GM23338 (cell line): ENCODE results near the gene TMEM63C. TPM values are rescaled to one million over a fixed set of nuclear protein-coding genes. Genes with fewer than 3 reads are reported as not detected.

Source experiments
- ATAC-seq: fragments of 200-7000 bp; cut with Tn5 transposase; 3 replicates; pipeline ENCODE4 v1.9.1; 2020
- DNase-seq: peaks from one replicate; pipeline ENCODE4 v3.0.0-alpha.2; 2015; ENCODE audit warnings: low spot score
- H2AFZ ChIP-seq: fragments of 200-600 bp; sonication (generic); 2 replicates; pipeline ENCODE4 v1.8.0; 2016; ENCODE audit warnings: antibody characterized with exemption, mild to moderate bottlenecking, moderate library complexity
- H3F3A ChIP-seq: fragments of 200-600 bp; sonication (generic); replicated peaks from 2 replicates; pipeline ENCODE4 v1.8.0; 2017; ENCODE audit warnings: antibody characterized with exemption, mixed run types, low read depth
- H3K27ac ChIP-seq: fragments of 200-600 bp; sonication (generic); 2 replicates; pipeline ENCODE4 v1.6.1; 2016; ENCODE audit warnings: low read depth
- H3K27me3 ChIP-seq: fragments of 200-600 bp; sonication (generic); 2 replicates; pipeline ENCODE4 v1.8.0; 2016; ENCODE audit warnings: mild to moderate bottlenecking, mixed run types, moderate library complexity; ENCODE audit not compliant: insufficient read depth
- H3K36me3 ChIP-seq: fragments of 200-600 bp; sonication (generic); 2 replicates; pipeline ENCODE4 v1.8.0; 2016; ENCODE audit warnings: mild to moderate bottlenecking; ENCODE audit not compliant: insufficient read depth
- H3K4me1 ChIP-seq: fragments of 200-600 bp; sonication (generic); 2 replicates; pipeline ENCODE4 v1.8.0; 2016; ENCODE audit warnings: mild to moderate bottlenecking, moderate library complexity; ENCODE audit not compliant: insufficient read depth
- H3K4me2 ChIP-seq: fragments of 200-600 bp; sonication (generic); 2 replicates; pipeline ENCODE4 v1.7.1; 2017; ENCODE audit warnings: mixed run types
- H3K4me3 ChIP-seq: fragments of 200-600 bp; sonication (generic); 2 replicates; pipeline ENCODE4 v1.6.1; 2016; ENCODE audit warnings: mixed run types
- H3K79me2 ChIP-seq: fragments of 200-600 bp; sonication (generic); replicated peaks from 2 replicates; pipeline ENCODE4 v1.8.0; 2017; ENCODE audit warnings: mild to moderate bottlenecking; ENCODE audit not compliant: insufficient read depth
- H3K9me2 ChIP-seq: fragments of 200-600 bp; sonication (generic); 2 replicates; pipeline ENCODE4 v1.8.0; 2017; ENCODE audit not compliant: insufficient read depth
- H4K20me1 ChIP-seq: fragments of 200-600 bp; sonication (generic); replicated peaks from 2 replicates; pipeline ENCODE4 v1.8.0; 2017; ENCODE audit warnings: mild to moderate bottlenecking; ENCODE audit not compliant: insufficient read depth
- H3K27ac Mint-ChIP-seq: 2 replicates; pipeline ENCODE4 v1.8.0; 2020; ENCODE audit warnings: inconsistent platforms, mild to moderate bottlenecking, moderate library complexity, mixed read lengths
- H3K27me3 Mint-ChIP-seq: 3 replicates; pipeline ENCODE4 v1.8.0; 2022; ENCODE audit warnings: low read depth, mild to moderate bottlenecking, moderate library complexity, mixed read lengths, inconsistent platforms; ENCODE audit not compliant: insufficient read depth, poor library complexity
- H3K36me3 Mint-ChIP-seq: 3 replicates; pipeline ENCODE4 v1.8.0; 2021; ENCODE audit warnings: low read depth, mild to moderate bottlenecking, inconsistent platforms, moderate library complexity, mixed read lengths
- H3K4me1 Mint-ChIP-seq: 3 replicates; pipeline ENCODE4 v1.8.0; 2020; ENCODE audit warnings: mild to moderate bottlenecking, inconsistent platforms, mixed read lengths
- H3K4me3 Mint-ChIP-seq: 3 replicates; pipeline ENCODE4 v1.8.0; 2021; ENCODE audit warnings: moderate library complexity, mild to moderate bottlenecking, inconsistent platforms, mixed read lengths
- H3K9me3 Mint-ChIP-seq: 3 replicates; pipeline ENCODE4 v1.8.0; 2020; ENCODE audit warnings: moderate library complexity, mild to moderate bottlenecking, inconsistent platforms, mixed read lengths
- CREB1 ChIP-seq: fragments of 250-450 bp; sonication (Bioruptor Pico); IDR thresholded peaks from 2 replicates; pipeline ENCODE4 v1.5.0; 2020; ENCODE audit warnings: low read depth, mild to moderate bottlenecking, moderate library complexity
- EZH2 ChIP-seq: fragments of 200-600 bp; sonication (generic); IDR thresholded peaks from one replicate; pipeline ENCODE4 v1.8.0; 2017; ENCODE audit warnings: antibody characterized with exemption, mild to moderate bottlenecking, low read depth; ENCODE audit not compliant: unreplicated experiment
- JUNB ChIP-seq: IDR thresholded peaks from one replicate; pipeline ENCODE4 v1.6.1; 2016; ENCODE audit warnings: antibody characterized with exemption; ENCODE audit not compliant: unreplicated experiment
- POLR2AphosphoS5 ChIP-seq: IDR thresholded peaks from 2 replicates; pipeline ENCODE4 v1.6.1; 2016; ENCODE audit warnings: antibody characterized with exemption, low read depth
- ZNF114 ChIP-seq: fragments of 250-450 bp; sonication (Bioruptor Pico); IDR thresholded peaks from 2 replicates; pipeline ENCODE4 v1.5.0; 2020; ENCODE audit warnings: mild to moderate bottlenecking, moderate library complexity
- ZNF331 ChIP-seq: fragments of 250-450 bp; sonication (Bioruptor Pico); IDR thresholded peaks from 2 replicates; pipeline ENCODE4 v1.5.0; 2020; ENCODE audit warnings: low read depth, mild to moderate bottlenecking, moderate library complexity
- polyA plus RNA-seq: library from polyadenylated mRNA; unstranded; fragments of >200 nt; fragmentation: Nextera tagmentation; extraction: Ambion mirVana; gene quantifications from 2 replicates; pipeline ENCODE4 v1.2.1, GENCODE V29; 2016
- total RNA-seq: library from RNA; depleted of rRNA; stranded (reverse); fragments of >200 nt; shearing (Covaris generic); gene quantifications from 2 replicates; pipeline ENCODE4 v1.2.3, GENCODE V29; 2014
- TF ChIP-seq, protein P1 (sequence below): fragments of 250-450 bp; sonication (Bioruptor Pico); IDR thresholded peaks from 2 replicates; pipeline ENCODE4 v1.5.0; 2020; ENCODE audit warnings: mild to moderate bottlenecking, moderate library complexity
- TF ChIP-seq, protein P2 (sequence below): IDR thresholded peaks from one replicate; pipeline ENCODE4 v1.6.1; 2018; ENCODE audit warnings: antibody characterized with exemption; ENCODE audit not compliant: unreplicated experiment
- TF ChIP-seq, protein P3 (sequence below), 2 experiments: fragments of 200-600 bp in 1 of 2; sonication (generic) in 1 of 2; conservative IDR thresholded peaks; 2 replicates each; pipeline versions ENCODE4 v1.5.1 to v1.6.1; 2016 to 2017; ENCODE audit warnings: antibody characterized with exemption in 2 of 2, low read depth in 2 of 2, mild to moderate bottlenecking in 2 of 2, moderate library complexity in 1 of 2
- TF ChIP-seq, protein P4 (sequence below): IDR thresholded peaks from 2 replicates; pipeline ENCODE4 v1.6.1; 2016; ENCODE audit warnings: antibody characterized with exemption

The TMEM63C gene
- total and polyA plus RNA-seq, 2 experiments from 2014 or later: 2.1 to 6.3 TPM

DNA sequence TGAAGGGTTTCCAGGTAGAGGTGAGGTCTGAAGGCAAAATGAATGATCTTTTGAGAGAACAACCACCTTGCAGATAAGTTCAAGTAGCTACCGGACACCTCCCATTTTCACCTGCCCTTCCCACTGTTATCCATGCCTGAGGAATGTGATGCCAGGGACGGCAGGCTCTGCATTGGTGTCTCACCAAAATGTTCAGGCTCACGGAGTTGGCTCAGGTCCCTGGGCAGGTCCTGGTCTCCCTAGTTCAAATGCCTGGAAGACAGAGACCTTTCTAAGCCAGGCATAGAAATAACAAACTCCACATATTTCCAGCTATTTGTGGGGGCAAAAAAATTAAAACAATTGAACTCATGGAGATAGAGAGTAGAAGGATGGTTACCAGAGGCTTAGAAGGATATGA is 36.0 kb downstream of the TMEM63C start:
- Histone ChIP-seq H4K20me1 (no peaks in the 10 kb centered on the region), H3K36me3 (no peaks in the 10 kb centered on the region), H3K79me2 (no peaks in the 10 kb centered on the region), H3K4me2 (no peak overlapping the region), H3K4me3 (no peak overlapping the region), H3K9me2 (no peaks in the 10 kb centered on the region), H3K4me1 (peaks cover 24% of the 10 kb centered on the region), H2AFZ (no peak overlapping the region), H3K27ac (no peak overlapping the region), H3F3A (no peaks in the 10 kb centered on the region), H3K27me3 (no peaks in the 10 kb centered on the region)
- TF ChIP-seq, protein P1, sequence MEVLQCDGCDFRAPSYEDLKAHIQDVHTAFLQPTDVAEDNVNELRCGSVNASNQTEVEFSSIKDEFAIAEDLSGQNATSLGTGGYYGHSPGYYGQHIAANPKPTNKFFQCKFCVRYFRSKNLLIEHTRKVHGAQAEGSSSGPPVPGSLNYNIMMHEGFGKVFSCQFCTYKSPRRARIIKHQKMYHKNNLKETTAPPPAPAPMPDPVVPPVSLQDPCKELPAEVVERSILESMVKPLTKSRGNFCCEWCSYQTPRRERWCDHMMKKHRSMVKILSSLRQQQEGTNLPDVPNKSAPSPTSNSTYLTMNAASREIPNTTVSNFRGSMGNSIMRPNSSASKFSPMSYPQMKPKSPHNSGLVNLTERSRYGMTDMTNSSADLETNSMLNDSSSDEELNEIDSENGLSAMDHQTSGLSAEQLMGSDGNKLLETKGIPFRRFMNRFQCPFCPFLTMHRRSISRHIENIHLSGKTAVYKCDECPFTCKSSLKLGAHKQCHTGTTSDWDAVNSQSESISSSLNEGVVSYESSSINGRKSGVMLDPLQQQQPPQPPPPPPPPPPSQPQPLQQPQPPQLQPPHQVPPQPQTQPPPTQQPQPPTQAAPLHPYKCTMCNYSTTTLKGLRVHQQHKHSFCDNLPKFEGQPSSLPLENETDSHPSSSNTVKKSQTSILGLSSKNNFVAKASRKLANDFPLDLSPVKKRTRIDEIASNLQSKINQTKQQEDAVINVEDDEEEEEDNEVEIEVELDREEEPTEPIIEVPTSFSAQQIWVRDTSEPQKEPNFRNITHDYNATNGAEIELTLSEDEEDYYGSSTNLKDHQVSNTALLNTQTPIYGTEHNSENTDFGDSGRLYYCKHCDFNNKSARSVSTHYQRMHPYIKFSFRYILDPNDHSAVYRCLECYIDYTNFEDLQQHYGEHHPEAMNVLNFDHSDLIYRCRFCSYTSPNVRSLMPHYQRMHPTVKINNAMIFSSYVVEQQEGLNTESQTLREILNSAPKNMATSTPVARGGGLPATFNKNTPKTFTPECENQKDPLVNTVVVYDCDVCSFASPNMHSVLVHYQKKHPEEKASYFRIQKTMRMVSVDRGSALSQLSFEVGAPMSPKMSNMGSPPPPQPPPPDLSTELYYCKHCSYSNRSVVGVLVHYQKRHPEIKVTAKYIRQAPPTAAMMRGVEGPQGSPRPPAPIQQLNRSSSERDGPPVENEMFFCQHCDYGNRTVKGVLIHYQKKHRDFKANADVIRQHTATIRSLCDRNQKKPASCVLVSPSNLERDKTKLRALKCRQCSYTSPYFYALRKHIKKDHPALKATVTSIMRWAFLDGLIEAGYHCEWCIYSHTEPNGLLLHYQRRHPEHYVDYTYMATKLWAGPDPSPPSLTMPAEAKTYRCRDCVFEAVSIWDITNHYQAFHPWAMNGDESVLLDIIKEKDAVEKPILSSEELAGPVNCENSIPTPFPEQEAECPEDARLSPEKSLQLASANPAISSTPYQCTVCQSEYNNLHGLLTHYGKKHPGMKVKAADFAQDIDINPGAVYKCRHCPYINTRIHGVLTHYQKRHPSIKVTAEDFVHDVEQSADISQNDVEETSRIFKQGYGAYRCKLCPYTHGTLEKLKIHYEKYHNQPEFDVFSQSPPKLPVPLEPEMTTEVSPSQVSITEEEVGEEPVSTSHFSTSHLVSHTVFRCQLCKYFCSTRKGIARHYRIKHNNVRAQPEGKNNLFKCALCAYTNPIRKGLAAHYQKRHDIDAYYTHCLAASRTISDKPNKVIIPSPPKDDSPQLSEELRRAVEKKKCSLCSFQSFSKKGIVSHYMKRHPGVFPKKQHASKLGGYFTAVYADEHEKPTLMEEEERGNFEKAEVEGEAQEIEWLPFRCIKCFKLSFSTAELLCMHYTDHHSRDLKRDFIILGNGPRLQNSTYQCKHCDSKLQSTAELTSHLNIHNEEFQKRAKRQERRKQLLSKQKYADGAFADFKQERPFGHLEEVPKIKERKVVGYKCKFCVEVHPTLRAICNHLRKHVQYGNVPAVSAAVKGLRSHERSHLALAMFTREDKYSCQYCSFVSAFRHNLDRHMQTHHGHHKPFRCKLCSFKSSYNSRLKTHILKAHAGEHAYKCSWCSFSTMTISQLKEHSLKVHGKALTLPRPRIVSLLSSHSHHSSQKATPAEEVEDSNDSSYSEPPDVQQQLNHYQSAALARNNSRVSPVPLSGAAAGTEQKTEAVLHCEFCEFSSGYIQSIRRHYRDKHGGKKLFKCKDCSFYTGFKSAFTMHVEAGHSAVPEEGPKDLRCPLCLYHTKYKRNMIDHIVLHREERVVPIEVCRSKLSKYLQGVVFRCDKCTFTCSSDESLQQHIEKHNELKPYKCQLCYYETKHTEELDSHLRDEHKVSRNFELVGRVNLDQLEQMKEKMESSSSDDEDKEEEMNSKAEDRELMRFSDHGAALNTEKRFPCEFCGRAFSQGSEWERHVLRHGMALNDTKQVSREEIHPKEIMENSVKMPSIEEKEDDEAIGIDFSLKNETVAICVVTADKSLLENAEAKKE (CRISPR knock-in tag): no peak
- TF ChIP-seq, protein P2, sequence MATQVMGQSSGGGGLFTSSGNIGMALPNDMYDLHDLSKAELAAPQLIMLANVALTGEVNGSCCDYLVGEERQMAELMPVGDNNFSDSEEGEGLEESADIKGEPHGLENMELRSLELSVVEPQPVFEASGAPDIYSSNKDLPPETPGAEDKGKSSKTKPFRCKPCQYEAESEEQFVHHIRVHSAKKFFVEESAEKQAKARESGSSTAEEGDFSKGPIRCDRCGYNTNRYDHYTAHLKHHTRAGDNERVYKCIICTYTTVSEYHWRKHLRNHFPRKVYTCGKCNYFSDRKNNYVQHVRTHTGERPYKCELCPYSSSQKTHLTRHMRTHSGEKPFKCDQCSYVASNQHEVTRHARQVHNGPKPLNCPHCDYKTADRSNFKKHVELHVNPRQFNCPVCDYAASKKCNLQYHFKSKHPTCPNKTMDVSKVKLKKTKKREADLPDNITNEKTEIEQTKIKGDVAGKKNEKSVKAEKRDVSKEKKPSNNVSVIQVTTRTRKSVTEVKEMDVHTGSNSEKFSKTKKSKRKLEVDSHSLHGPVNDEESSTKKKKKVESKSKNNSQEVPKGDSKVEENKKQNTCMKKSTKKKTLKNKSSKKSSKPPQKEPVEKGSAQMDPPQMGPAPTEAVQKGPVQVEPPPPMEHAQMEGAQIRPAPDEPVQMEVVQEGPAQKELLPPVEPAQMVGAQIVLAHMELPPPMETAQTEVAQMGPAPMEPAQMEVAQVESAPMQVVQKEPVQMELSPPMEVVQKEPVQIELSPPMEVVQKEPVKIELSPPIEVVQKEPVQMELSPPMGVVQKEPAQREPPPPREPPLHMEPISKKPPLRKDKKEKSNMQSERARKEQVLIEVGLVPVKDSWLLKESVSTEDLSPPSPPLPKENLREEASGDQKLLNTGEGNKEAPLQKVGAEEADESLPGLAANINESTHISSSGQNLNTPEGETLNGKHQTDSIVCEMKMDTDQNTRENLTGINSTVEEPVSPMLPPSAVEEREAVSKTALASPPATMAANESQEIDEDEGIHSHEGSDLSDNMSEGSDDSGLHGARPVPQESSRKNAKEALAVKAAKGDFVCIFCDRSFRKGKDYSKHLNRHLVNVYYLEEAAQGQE: no peak
- TF ChIP-seq POLR2AphosphoS5 (no peak), EZH2 (no peak), CREB1 (CRISPR knock-in tag) (no peak), ZNF331 (CRISPR knock-in tag) (no peak), ZNF114 (CRISPR knock-in tag) (no peak), JUNB (no peak)
- TF ChIP-seq, protein P3, sequence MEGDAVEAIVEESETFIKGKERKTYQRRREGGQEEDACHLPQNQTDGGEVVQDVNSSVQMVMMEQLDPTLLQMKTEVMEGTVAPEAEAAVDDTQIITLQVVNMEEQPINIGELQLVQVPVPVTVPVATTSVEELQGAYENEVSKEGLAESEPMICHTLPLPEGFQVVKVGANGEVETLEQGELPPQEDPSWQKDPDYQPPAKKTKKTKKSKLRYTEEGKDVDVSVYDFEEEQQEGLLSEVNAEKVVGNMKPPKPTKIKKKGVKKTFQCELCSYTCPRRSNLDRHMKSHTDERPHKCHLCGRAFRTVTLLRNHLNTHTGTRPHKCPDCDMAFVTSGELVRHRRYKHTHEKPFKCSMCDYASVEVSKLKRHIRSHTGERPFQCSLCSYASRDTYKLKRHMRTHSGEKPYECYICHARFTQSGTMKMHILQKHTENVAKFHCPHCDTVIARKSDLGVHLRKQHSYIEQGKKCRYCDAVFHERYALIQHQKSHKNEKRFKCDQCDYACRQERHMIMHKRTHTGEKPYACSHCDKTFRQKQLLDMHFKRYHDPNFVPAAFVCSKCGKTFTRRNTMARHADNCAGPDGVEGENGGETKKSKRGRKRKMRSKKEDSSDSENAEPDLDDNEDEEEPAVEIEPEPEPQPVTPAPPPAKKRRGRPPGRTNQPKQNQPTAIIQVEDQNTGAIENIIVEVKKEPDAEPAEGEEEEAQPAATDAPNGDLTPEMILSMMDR (conservative IDR thresholded peaks at IDR 0.05; ENCODE audit: low read depth in 2 of 2): no peak
- TF ChIP-seq, protein P4, sequence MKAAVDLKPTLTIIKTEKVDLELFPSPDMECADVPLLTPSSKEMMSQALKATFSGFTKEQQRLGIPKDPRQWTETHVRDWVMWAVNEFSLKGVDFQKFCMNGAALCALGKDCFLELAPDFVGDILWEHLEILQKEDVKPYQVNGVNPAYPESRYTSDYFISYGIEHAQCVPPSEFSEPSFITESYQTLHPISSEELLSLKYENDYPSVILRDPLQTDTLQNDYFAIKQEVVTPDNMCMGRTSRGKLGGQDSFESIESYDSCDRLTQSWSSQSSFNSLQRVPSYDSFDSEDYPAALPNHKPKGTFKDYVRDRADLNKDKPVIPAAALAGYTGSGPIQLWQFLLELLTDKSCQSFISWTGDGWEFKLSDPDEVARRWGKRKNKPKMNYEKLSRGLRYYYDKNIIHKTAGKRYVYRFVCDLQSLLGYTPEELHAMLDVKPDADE: no peak
- no peak for DNase-seq
- H3K9me3 Mint-ChIP-seq: no peaks in the 10 kb centered on the region
- H3K4me1 Mint-ChIP-seq: peaks cover 37% of the 10 kb centered on the region
- H3K27me3 Mint-ChIP-seq: peaks cover 16% of the 10 kb centered on the region
- no peak overlapping the region for H3K27ac Mint-ChIP-seq
- no peak for ATAC-seq
- H3K4me3 Mint-ChIP-seq: no peak overlapping the region
- H3K36me3 Mint-ChIP-seq: no peaks in the 10 kb centered on the region; the same call in 2 of the 3 replicates
